HG02763 (cell line): ENCODE measurements around the gene GRK2.

Experiments
- ATAC-seq: cut with Tn5 transposase; IDR thresholded peaks from one replicate; pipeline ENCODE4 v1.9.1; 2021; ENCODE audit warnings: mild to moderate bottlenecking, moderate library complexity; ENCODE audit not compliant: unreplicated experiment

The GRK2 gene

GRCh38 chr11:67280788-67281551, 14.7 kb downstream of the GRK2 start:
- no peak for ATAC-seq

- ATAC-seq: no peak
Measured at GRCh38 chr11:67281552-67282150, 15.4 kb downstream of the GRK2 start.

- ATAC-seq: no peak
Measured at GRCh38 chr11:67282155-67282875, 16.0 kb downstream of the GRK2 start.

GRCh38 chr11:67282876-67283371, 16.7 kb downstream of the GRK2 start:
- ATAC-seq: no peak

- no peak for ATAC-seq
Measured at GRCh38 chr11:67283481-67283963, 17.2 kb downstream of the GRK2 start.

- ATAC-seq: no peak
Measured at GRCh38 chr11:67284811-67285540, 18.7 kb downstream of the GRK2 start.

GRCh38 chr11:67285541-67286498, 19.5 kb downstream of the GRK2 start:
- ATAC-seq: no peak

GRCh38 chr11:67286621-67287333, 20.5 kb downstream of the GRK2 start:
- ATAC-seq: no peak

- ATAC-seq: no peak
Measured at GRCh38 chr11:67287355-67288197, 21.3 kb downstream of the GRK2 start.

GRCh38 chr11:67288198-67288451, 21.9 kb downstream of the GRK2 start:
- ATAC-seq: no peak

GRCh38 chr11:67288452-67289225, 22.4 kb downstream of the GRK2 start:
- peak; percentile 73 for ATAC-seq

- ATAC-seq: no peak
Measured at GRCh38 chr11:67289226-67289650, 23.0 kb downstream of the GRK2 start, which contains the start of gene ANKRD13D. TSS of gene ANKRD13D (plus strand) at chr11:67289303. CDS start at chr11:67289461, 158 bp downstream.

- no peak for ATAC-seq
Measured at GRCh38 chr11:67289651-67290479, 23.6 kb downstream of the GRK2 start.

- no peak for ATAC-seq
Measured at GRCh38 chr11:67290801-67291200, 24.5 kb downstream of the GRK2 start.

GRCh38 chr11:67291481-67292381, 25.5 kb downstream of the GRK2 start:
- ATAC-seq: no peak

- no peak for ATAC-seq
Measured at GRCh38 chr11:67292671-67293070, 26.4 kb downstream of the GRK2 start.
